Mucosa of rectum (tissue), 2 donors: ENCODE data around the gene RNF144B.
A peak's percentile ranks its signal among the peaks of the same experiment; 100 is the strongest.

Experiments
- H3K27ac ChIP-seq, 2 donors: one replicate each; pipeline ENCODE4 v1.7.0; 2013; ENCODE audit warnings: inconsistent platforms in 2 of 2, low read depth in 2 of 2, low read length in 2 of 2
- H3K27me3 ChIP-seq, 2 donors: one replicate each; pipeline ENCODE4 v1.7.0; 2013; ENCODE audit warnings: low read length in 2 of 2; ENCODE audit not compliant: control insufficient read depth in 2 of 2, insufficient read depth in 2 of 2
- H3K36me3 ChIP-seq, 2 donors: one replicate each; pipeline ENCODE4 v1.7.0; 2013; ENCODE audit warnings: low read length in 2 of 2; ENCODE audit not compliant: control insufficient read depth in 2 of 2, insufficient read depth in 2 of 2
- H3K4me1 ChIP-seq, 2 donors: one replicate each; pipeline ENCODE4 v1.7.0; 2013; ENCODE audit warnings: low read length in 2 of 2, mild to moderate bottlenecking in 1 of 2; ENCODE audit not compliant: control insufficient read depth in 2 of 2, insufficient read depth in 2 of 2
- H3K4me3 ChIP-seq, 2 donors: one replicate each; pipeline ENCODE4 v1.7.0; 2013; ENCODE audit warnings: low read length in 2 of 2
- H3K9ac ChIP-seq, 2 donors: one replicate each; pipeline ENCODE4 v1.7.0; 2013; ENCODE audit warnings: low read length in 2 of 2, low read depth in 1 of 2, mild to moderate bottlenecking in 1 of 2
- H3K9me3 ChIP-seq, 2 donors: one replicate each; pipeline ENCODE4 v1.7.0; 2013; ENCODE audit warnings: low read length in 2 of 2; ENCODE audit not compliant: control insufficient read depth in 2 of 2
- donor health status: healthy.
- donor health status: Normal muscosa, but diverticular disease.

The RNF144B gene

DNA sequence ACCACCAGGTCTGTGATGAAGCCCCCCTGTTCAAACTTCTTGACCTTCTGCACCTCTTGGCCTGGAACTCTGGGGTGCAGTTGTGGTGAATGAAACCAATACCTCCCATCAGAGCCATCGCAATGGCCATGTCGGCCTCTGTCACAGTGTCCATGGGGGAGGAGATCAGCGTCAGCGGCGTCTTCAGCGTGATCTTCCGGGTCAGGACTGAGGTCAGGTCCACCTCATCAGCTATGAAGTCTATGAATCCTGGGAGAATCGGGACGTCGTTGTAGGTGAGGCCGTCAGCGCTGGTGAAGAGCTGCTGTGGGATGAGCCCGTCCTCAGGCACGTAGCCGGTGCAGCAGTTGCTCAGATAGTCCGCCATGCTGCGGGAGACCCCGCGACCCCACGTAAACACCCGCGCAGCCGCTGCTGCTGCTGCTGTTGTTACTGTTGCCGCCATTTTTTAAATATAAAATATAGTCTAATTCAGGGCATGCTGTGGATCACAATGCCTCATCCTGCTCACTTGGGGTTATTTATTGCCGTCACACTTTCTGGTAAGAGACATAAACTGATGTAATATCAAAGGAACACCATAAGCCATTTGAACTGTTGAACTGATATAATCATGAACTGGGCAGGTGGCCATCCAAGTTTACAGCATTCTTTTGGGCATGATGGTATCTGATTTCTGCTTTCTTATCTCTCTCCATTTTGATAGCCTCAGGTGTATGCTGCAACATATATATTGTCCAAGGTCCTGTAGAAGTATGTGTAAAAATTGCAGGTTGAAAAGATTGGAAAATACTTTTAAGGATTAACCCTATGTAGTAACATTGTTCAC, 18.7 kb upstream of the RNF144B start:
- H3K9me3 ChIP-seq = no peaks in the 10 kb centered on the region
- no peaks in the 10 kb centered on the region for H3K4me1 ChIP-seq
- no peak overlapping the region for H3K27ac ChIP-seq
- no peak overlapping the region for H3K9ac ChIP-seq
- H3K4me3 ChIP-seq = no peak overlapping the region
- H3K36me3 ChIP-seq = no peaks in the 10 kb centered on the region
- no peaks in the 10 kb centered on the region for H3K27me3 ChIP-seq

DNA sequence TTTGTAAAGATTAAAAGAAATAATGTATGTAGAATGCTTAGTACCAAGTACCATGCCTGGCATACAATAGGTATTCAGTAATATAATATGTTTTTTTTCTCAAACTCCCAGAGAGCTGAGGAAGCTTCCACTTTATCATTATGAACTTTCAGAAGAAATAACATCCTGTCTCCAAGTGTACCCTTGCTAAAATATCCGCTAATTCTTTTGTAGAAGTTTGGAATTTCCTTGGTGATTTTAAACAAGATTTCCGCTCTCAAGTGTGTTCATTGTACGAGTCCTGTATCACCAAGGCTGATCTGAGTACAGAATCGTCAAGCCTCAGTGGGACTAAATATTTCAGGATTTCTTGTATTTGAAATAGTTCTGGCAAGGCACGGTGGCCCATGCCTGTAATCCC, 16.1 kb upstream of the RNF144B start:
- H3K9ac ChIP-seq = no peak overlapping the region
- no peaks in the 10 kb centered on the region for H3K9me3 ChIP-seq
- no peaks in the 10 kb centered on the region for H3K4me1 ChIP-seq
- H3K27ac ChIP-seq = no peak overlapping the region
- H3K36me3 ChIP-seq = no peaks in the 10 kb centered on the region
- no peaks in the 10 kb centered on the region for H3K27me3 ChIP-seq
- H3K4me3 ChIP-seq = no peak overlapping the region

DNA sequence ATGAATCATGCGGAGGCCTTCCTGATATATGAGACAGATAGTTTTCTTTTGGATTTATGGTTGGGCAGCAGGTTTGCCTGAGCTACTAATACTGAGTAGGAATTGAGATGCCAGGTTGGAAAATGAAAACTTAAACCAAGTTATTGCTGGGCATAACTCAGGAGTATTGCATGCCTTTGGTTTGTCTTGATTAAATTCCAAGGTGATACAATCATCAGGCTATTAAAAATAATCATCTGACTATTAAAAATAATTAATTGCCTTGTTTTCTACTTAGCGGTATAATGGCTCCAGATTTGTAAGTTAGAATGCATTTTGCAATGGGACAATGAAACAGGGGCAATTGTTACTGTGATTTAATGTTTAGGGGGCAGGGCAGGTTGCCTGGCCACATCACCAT, 15.5 kb upstream of the RNF144B start:
- Histone ChIP-seq H3K9me3 (no peaks in the 10 kb centered on the region), H3K4me1 (no peaks in the 10 kb centered on the region), H3K4me3 (no peak overlapping the region), H3K27me3 (no peaks in the 10 kb centered on the region), H3K9ac (no peak overlapping the region), H3K36me3 (no peaks in the 10 kb centered on the region), H3K27ac (no peak overlapping the region)

DNA sequence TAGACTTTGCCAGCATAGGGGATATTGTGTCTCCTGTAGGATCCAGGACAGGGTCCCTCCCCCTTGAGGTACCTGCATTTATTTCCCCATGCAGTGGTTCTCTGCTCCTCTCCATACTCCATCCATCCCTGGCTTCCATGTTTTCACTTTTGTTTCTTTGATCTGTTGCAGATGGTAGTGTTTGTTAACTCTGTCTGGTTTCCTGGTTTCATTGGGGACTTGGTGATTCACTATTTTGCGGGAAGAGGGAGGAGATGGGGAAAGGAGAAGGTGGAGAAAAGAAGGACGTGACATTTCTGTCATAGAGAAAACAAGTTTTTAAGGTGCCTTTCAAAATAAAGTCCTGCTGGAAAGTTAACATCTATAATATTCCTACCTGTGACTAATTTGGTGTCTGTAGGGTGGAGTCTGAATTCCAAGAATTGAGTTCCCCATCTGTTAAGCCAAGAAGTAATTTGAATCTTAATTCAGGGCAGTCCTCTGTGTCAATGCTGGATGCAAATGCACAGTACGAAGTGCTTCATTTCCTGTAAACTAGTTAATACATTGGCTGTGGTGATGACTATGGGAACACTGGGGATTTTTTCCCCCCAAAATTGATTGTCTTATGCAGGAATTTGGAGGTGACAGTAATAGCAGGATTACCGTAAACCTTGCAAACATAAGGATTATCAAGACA, 6.9 kb upstream of the RNF144B start:
- Histone ChIP-seq H3K4me1 (no peaks in the 10 kb centered on the region), H3K4me3 (no peak overlapping the region), H3K9ac (no peak overlapping the region), H3K36me3 (no peaks in the 10 kb centered on the region), H3K27me3 (no peaks in the 10 kb centered on the region), H3K27ac (no peak overlapping the region), H3K9me3 (no peaks in the 10 kb centered on the region)

DNA sequence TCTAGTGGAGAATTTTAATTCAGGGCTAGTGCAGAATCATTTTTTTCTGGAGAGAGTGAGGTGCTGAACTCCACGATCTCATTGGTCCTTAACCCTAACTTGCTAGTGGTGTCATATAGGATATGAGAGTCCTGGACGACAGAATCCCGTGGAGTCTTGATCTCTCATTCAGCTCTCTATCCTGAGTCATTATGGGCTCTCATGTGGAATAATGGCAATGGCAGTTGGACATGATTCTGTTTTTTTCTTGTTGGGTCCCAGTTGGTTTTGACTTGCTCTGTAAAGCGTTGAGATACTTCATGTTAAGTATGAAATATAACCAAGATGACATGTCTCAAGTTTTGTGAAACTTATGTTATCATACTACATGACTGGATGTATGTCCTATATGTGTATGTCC, 6.3 kb upstream of the RNF144B start:
- Histone ChIP-seq H3K4me3 (no peak overlapping the region), H3K9ac (no peak overlapping the region), H3K4me1 (no peaks in the 10 kb centered on the region), H3K9me3 (no peaks in the 10 kb centered on the region), H3K27ac (no peak overlapping the region), H3K27me3 (no peaks in the 10 kb centered on the region), H3K36me3 (no peaks in the 10 kb centered on the region)

DNA sequence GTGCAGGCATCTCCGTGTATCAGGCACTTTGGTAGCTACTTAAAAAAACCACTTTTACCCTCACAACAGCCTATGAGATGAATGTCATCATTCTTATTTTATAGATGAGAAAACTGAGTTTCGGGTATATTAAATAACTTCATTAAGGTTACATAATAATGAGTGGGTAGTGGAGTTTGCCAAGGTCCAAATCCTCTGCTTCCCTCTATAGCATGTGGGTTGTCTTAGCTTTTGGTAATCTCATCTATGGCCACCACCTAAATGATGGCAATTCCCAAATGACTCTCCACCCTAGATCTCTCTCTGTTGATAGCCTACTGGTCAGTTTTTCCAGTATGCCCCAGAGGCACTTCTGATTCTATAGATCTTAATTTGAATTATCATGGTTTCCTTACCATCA, 3.7 kb upstream of the RNF144B start:
- no peak overlapping the region for H3K9ac ChIP-seq
- H3K9me3 ChIP-seq = no peaks in the 10 kb centered on the region
- no peak overlapping the region for H3K27ac ChIP-seq
- H3K36me3 ChIP-seq = no peaks in the 10 kb centered on the region
- H3K4me1 ChIP-seq = peaks cover 6 to 9% of the 10 kb centered on the region in 2 donors
- H3K4me3 ChIP-seq = no peak overlapping the region
- no peaks in the 10 kb centered on the region for H3K27me3 ChIP-seq

DNA sequence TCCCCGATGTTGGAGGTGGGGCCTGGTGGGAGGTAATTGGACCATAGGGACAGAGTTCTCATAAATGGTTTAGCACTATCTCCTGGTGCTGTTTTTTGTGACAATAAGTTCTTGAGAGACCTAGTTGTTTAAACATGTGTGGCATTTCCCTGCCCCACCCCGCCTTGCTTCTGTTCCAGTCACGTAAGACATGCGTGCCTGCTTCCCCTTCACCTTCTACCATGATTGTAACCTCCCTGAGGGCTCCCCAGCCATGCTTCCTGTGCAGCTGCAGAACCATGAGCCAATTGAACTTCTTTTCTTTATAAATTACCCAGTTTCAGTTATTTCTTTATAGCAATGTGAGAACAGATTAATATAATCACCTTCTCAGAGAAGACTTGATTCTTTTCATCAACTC, 2.5 kb upstream of the RNF144B start:
- Histone ChIP-seq H3K9ac (no peak overlapping the region), H3K27ac (no peak overlapping the region), H3K4me3 (no peak overlapping the region), H3K27me3 (no peaks in the 10 kb centered on the region), H3K4me1 (peaks cover 6 to 14% of the 10 kb centered on the region in 2 donors), H3K9me3 (no peaks in the 10 kb centered on the region), H3K36me3 (no peaks in the 10 kb centered on the region)

DNA sequence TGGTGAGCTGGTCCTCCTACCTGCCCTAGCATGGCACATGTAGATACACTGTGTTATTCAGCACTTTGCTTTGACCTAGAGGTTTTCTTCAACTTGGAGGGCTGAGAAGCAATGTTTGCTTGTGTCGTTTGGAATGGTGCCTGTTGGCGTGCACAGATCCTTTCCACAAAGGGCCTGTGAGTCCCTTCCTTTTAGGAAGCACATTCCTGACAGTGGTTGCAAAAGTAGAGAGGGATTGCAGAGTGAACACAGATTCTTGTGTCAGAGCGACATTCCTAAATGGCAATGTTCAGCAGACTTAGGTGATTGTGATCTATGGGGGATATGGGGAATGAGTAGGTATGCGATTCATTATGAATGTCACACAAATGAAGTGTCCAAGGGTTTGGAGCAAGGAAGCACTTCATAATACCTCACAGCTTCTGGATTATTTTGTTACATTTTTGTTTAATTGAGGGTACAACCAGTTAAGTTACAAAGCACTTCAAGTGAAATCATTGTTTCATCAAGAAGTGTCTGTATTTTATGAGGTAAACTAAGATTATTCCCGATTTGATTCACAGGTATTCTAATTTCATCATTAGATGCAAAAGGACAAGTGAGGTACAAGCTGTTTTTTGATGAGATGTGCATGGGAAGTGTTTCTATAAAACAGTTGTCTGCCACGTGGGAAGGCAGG, 713 bp upstream of the RNF144B start:
- peaks cover 6 to 14% of the 10 kb centered on the region in 2 donors for H3K4me1 ChIP-seq
- peak overlapping the region; percentile 73 to 93 for H3K4me3 ChIP-seq
- peak overlapping the region; percentile 38 to 59 for H3K9ac ChIP-seq
- no peaks in the 10 kb centered on the region for H3K9me3 ChIP-seq
- no peak overlapping the region for H3K27ac ChIP-seq
- no peaks in the 10 kb centered on the region for H3K36me3 ChIP-seq
- no peaks in the 10 kb centered on the region for H3K27me3 ChIP-seq

DNA sequence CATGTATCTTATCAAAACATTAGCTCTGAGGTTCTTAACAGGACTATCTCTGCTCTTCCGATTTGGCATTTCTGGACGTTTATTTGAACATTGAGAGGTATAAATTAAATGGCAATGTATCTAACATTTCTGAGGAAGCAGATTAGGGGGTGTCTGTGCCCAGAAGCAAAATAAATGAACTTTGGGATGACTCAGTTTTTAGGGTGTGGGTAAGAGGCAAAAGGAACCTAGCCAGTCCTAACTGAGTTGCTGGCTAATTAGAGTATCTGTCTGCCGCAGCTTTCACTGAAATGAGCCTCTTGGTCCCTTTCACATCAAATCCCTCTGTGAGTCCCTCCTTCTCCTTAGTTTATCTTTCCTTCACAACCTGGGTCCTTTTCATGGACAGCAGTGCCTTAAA, 1.1 kb downstream of the RNF144B start:
- peaks cover 6 to 14% of the 10 kb centered on the region in 2 donors for H3K4me1 ChIP-seq
- H3K27ac ChIP-seq = peak overlapping the region in 1 of 2 donors; percentile 68
- H3K27me3 ChIP-seq = no peaks in the 10 kb centered on the region
- H3K4me3 ChIP-seq = peak overlapping the region; percentile 73 to 93
- peak overlapping the region in 1 of 2 donors; percentile 59 for H3K9ac ChIP-seq
- no peaks in the 10 kb centered on the region for H3K9me3 ChIP-seq
- no peaks in the 10 kb centered on the region for H3K36me3 ChIP-seq

DNA sequence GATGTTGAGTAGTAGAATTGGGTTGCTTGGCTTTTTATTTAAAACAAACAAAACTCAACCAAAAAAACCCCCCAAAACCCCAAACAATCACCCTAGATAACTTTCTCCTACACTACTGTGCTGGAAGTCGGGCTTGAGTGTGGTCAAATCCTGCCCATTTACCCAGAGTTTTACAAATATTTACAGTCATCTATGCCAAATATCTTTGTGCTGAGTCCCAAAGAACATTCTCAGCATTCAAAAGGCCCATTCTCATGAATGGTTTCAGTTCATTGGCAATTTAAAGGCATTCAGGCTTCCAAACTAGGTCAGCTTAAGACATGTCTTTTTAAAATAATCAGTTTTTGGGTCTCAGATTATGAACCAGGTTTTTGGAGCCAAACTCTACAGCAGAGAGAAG, 1.8 kb downstream of the RNF144B start:
- Histone ChIP-seq H3K27ac (peak overlapping the region in 1 of 2 donors; percentile 34), H3K9ac (peak overlapping the region; percentile 1 to 59), H3K36me3 (no peaks in the 10 kb centered on the region), H3K4me3 (peak overlapping the region; percentile 27 to 93), H3K9me3 (no peaks in the 10 kb centered on the region), H3K27me3 (no peaks in the 10 kb centered on the region), H3K4me1 (peaks cover 6 to 14% of the 10 kb centered on the region in 2 donors)
